Erythroblast (primary cell): ENCODE measurements around the gene CUEDC2.

Experiments
- GATA1 ChIP-seq: IDR thresholded peaks from 2 replicates; pipeline ENCODE4 v1.6.1; 2011; ENCODE audit warnings: low read depth, mild to moderate bottlenecking, control low read depth, low read length, moderate library complexity
- POLR2A ChIP-seq: IDR thresholded peaks from 2 replicates; pipeline ENCODE4 v1.6.1; 2011; ENCODE audit warnings: mild to moderate bottlenecking, low read length

DNA sequence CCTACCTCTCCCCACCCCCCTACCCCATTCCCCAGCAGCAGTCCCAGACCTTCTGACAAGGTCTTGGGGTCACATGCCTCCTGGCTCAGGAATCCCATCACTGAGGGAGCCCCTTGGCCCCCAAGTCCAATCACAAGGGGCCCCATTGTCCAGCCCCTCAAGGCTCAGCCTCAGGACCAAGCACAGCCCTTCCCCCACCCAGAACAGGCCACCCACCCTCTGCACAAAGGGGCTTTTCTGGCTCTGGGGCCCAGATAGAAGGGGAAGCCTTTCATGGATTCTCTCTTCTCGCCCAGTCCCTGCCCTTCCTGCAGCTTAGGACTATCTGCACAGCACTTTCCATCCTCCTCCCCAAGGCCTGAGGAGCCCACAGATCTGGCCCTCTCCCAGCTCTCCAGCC lies 6.9 kb downstream of the CUEDC2 start:
- TF ChIP-seq POLR2A = no peak
- TF ChIP-seq GATA1 = no peak
